Neutrophil (primary cell): ENCODE results near the gene ACVR2B.

ENCODE experiments used
- H3K27ac ChIP-seq: fragments of 200-600 bp; sonication (generic); 2 replicates; pipeline ENCODE4 v1.5.1; 2016; ENCODE audit warnings: mild to moderate bottlenecking, moderate library complexity
- H3K27me3 ChIP-seq: fragments of 200-600 bp; sonication (generic); 2 replicates; pipeline ENCODE4 v1.6.0; 2016; ENCODE audit warnings: mild to moderate bottlenecking
- H3K36me3 ChIP-seq: fragments of 200-600 bp; sonication (generic); 2 replicates; pipeline ENCODE4 v1.5.1; 2017
- H3K4me1 ChIP-seq, 2 experiments: fragments of 200-600 bp in 1 of 2; sonication (generic) in 1 of 2; 1 replicate in 1 of 2; 2 replicates in 1 of 2; pipeline versions ENCODE4 v1.5.1 to v1.6.1; 2013 to 2016; ENCODE audit warnings: low read depth in 1 of 2, low read length in 1 of 2, mild to moderate bottlenecking in 1 of 2, moderate library complexity in 1 of 2; ENCODE audit not compliant: control insufficient read depth in 1 of 2, insufficient read depth in 1 of 2
- H3K4me3 ChIP-seq, 2 experiments: fragments of 200-600 bp in 1 of 2; sonication (generic) in 1 of 2; 1 replicate in 1 of 2; 2 replicates in 1 of 2; pipeline ENCODE4 v1.5.1; 2013 to 2016; ENCODE audit warnings: low read depth in 1 of 2, low read length in 1 of 2, mild to moderate bottlenecking in 1 of 2, moderate library complexity in 1 of 2
- H3K9me3 ChIP-seq: fragments of 200-600 bp; sonication (generic); 2 replicates; pipeline ENCODE4 v1.5.1; 2016
- CTCF ChIP-seq: fragments of 200-600 bp; sonication (generic); IDR thresholded peaks from 2 replicates; pipeline ENCODE4 v1.5.1; 2016; ENCODE audit warnings: antibody characterized with exemption

The ACVR2B gene

GRCh38 chr3:38488949-38489348 lies 35.3 kb downstream of the ACVR2B start:
- no peak for TF ChIP-seq CTCF
- Histone ChIP-seq H3K4me3 (no peak overlapping the region), H3K9me3 (no peaks in the 10 kb centered on the region), H3K4me1 (peaks cover 2% of the 10 kb centered on the region in 2 experiments), H3K36me3 (no peaks in the 10 kb centered on the region), H3K27ac (no peak overlapping the region), H3K27me3 (no peaks in the 10 kb centered on the region)

- H3K27ac ChIP-seq: no peak overlapping the region
- H3K4me3 ChIP-seq: no peak overlapping the region
- no peaks in the 10 kb centered on the region for H3K4me1 ChIP-seq
- TF ChIP-seq CTCF: no peak
- no peaks in the 10 kb centered on the region for H3K27me3 ChIP-seq
- H3K36me3 ChIP-seq: no peaks in the 10 kb centered on the region
- H3K9me3 ChIP-seq: no peaks in the 10 kb centered on the region
Measured at GRCh38 chr3:38489766-38490165, 36.1 kb downstream of the ACVR2B start.

- H3K4me1 ChIP-seq: no peaks in the 10 kb centered on the region
- TF ChIP-seq CTCF: no peak
- no peak overlapping the region for H3K27ac ChIP-seq
- H3K27me3 ChIP-seq: no peaks in the 10 kb centered on the region
- H3K4me3 ChIP-seq: no peak overlapping the region
- H3K36me3 ChIP-seq: no peaks in the 10 kb centered on the region
- no peaks in the 10 kb centered on the region for H3K9me3 ChIP-seq
Measured at GRCh38 chr3:38490281-38491030, 36.8 kb downstream of the ACVR2B start.

- Histone ChIP-seq H3K4me1 (peaks cover 0 to under 1% of the 10 kb centered on the region in 2 experiments), H3K27ac (no peak overlapping the region), H3K4me3 (no peak overlapping the region), H3K9me3 (no peaks in the 10 kb centered on the region), H3K36me3 (no peaks in the 10 kb centered on the region), H3K27me3 (no peaks in the 10 kb centered on the region)
- no peak for TF ChIP-seq CTCF
Measured at GRCh38 chr3:38491215-38491614, 37.5 kb downstream of the ACVR2B start.

GRCh38 chr3:38493031-38493430 lies 39.3 kb downstream of the ACVR2B start:
- H3K4me3 ChIP-seq: no peak overlapping the region
- H3K36me3 ChIP-seq: no peaks in the 10 kb centered on the region
- peaks cover 5 to 6% of the 10 kb centered on the region in 2 experiments for H3K4me1 ChIP-seq
- no peaks in the 10 kb centered on the region for H3K27me3 ChIP-seq
- no peak overlapping the region for H3K27ac ChIP-seq
- TF ChIP-seq CTCF: no peak
- no peaks in the 10 kb centered on the region for H3K9me3 ChIP-seq
